Activated CD4-positive, alpha-beta memory T cell treated with anti-CD3 and anti-CD28 coated beads for 36 hours (primary cell): Measurements from ENCODE around the gene MAB21L2. TPM values are rescaled to one million over a fixed set of nuclear protein-coding genes. Genes with fewer than 3 reads are reported as not detected.
"Not testable (repeated sequence)": the region's sequence is repeated elsewhere in the genome, so short reads cannot be mapped to it uniquely, and the experiment has no call there.

Experiments used
- CTCF ChIA-PET: fragments of 350-600 bp; sonication (Branson Sonifier 250); formaldehyde crosslinking; loops from one replicate; lab custom pipeline; 2021; ENCODE audit warnings: antibody characterized with exemption, inconsistent platforms; lab: Charles Lee
- POLR2A ChIA-PET: fragments of 350-600 bp; sonication (Branson Sonifier 250); formaldehyde crosslinking; loops from one replicate; lab custom pipeline; 2021; ENCODE audit warnings: antibody characterized with exemption; lab: Charles Lee
- DNase-seq: peaks from one replicate; pipeline ENCODE4 v3.0.0-alpha.2; 2020
- H3K27ac Mint-ChIP-seq: one replicate; pipeline ENCODE4 v1.8.0; 2021; ENCODE audit warnings: mixed read lengths
- H3K27me3 Mint-ChIP-seq: one replicate; pipeline ENCODE4 v1.8.0; 2021; ENCODE audit warnings: mixed read lengths
- H3K36me3 Mint-ChIP-seq: one replicate; pipeline ENCODE4 v1.8.0; 2021; ENCODE audit warnings: mixed read lengths
- H3K4me1 Mint-ChIP-seq: one replicate; pipeline ENCODE4 v1.8.0; 2021; ENCODE audit warnings: low read depth, mixed read lengths
- H3K4me3 Mint-ChIP-seq: one replicate; pipeline ENCODE4 v1.8.0; 2021; ENCODE audit warnings: mild to moderate bottlenecking, mixed read lengths
- H3K9me3 Mint-ChIP-seq: one replicate; pipeline ENCODE4 v1.8.0; 2021; ENCODE audit warnings: mixed read lengths
- intact Hi-C: fragments of 100-400 bp; cut with micrococcal nuclease; formaldehyde crosslinking; loops from one replicate; pipeline ENCODE4 v1.15.1; 2023
- total RNA-seq, 2 experiments: library from RNA; stranded (reverse); gene quantifications; one replicate each; pipeline ENCODE4 v1.2.3, GENCODE V29; 2021

Gene MAB21L2
- total RNA-seq, 2 experiments from 2014 or later = not detected

GRCh38 chr4:150562250-150562649, 19.7 kb upstream of the MAB21L2 start:
- Mint-ChIP-seq H3K9me3 (peaks cover 9% of the 10 kb centered on the region), H3K27me3 (no peaks in the 10 kb centered on the region), H3K36me3 (peaks cover 19% of the 10 kb centered on the region), H3K4me3 (no peak overlapping the region), H3K27ac (no peak overlapping the region), H3K4me1 (no peaks in the 10 kb centered on the region)
- DNase-seq = no peak
- ChIA-PET POLR2A (no interaction called here), CTCF (interaction anchor here (0.6 kb wide), 1 partner anchor 304 kb away, joined by 4 read pairs; no protein-coding TSS in a partner anchor)
- intact Hi-C loops = no loop called here

- Mint-ChIP-seq H3K36me3 (peaks cover 24% of the 10 kb centered on the region), H3K4me3 (no peak overlapping the region), H3K27ac (no peak overlapping the region), H3K27me3 (no peaks in the 10 kb centered on the region), H3K4me1 (no peaks in the 10 kb centered on the region), H3K9me3 (peaks cover 9% of the 10 kb centered on the region)
- intact Hi-C loops = no loop called here
- CTCF ChIA-PET = interaction anchor here (0.6 kb wide), 1 partner anchor 304 kb away, joined by 4 read pairs; no protein-coding TSS in a partner anchor
- POLR2A ChIA-PET = no interaction called here
- DNase-seq = no peak
Measured at GRCh38 chr4:150562751-150563150, 19.2 kb upstream of the MAB21L2 start.

- H3K9me3 Mint-ChIP-seq, H3K4me3 Mint-ChIP-seq, CTCF ChIA-PET, H3K27ac Mint-ChIP-seq, H3K27me3 Mint-ChIP-seq, H3K4me1 Mint-ChIP-seq, POLR2A ChIA-PET, intact Hi-C loops, DNase-seq: not testable (repeated sequence)
- peaks cover 29% of the 10 kb centered on the region for H3K36me3 Mint-ChIP-seq
Measured at GRCh38 chr4:150564967-150565366, 17.0 kb upstream of the MAB21L2 start.

GRCh38 chr4:150567070-150567469, 14.9 kb upstream of the MAB21L2 start:
- CTCF ChIA-PET = interaction anchor here (1.0 kb wide), 1 partner anchor 25 kb away, joined by 3 read pairs; no protein-coding TSS in a partner anchor
- peaks cover 9% of the 10 kb centered on the region for H3K9me3 Mint-ChIP-seq
- H3K36me3 Mint-ChIP-seq = peaks cover 27% of the 10 kb centered on the region
- H3K27ac Mint-ChIP-seq = no peak overlapping the region
- DNase-seq = no peak
- H3K4me1 Mint-ChIP-seq = no peaks in the 10 kb centered on the region
- H3K4me3 Mint-ChIP-seq = no peak overlapping the region
- no peaks in the 10 kb centered on the region for H3K27me3 Mint-ChIP-seq
- intact Hi-C loops = no loop called here
- POLR2A ChIA-PET = no interaction called here

- intact Hi-C loops = no loop called here
- H3K27ac Mint-ChIP-seq = no peak overlapping the region
- ChIA-PET POLR2A (no interaction called here), CTCF (interaction anchor here (0.6 to 0.7 kb wide), 2 partner anchors 19 to 125 kb away, joined by 3 read pairs; no protein-coding TSS in a partner anchor)
- no peak for DNase-seq
- no peak overlapping the region for H3K4me3 Mint-ChIP-seq
- peaks cover 6% of the 10 kb centered on the region for H3K4me1 Mint-ChIP-seq
- no peaks in the 10 kb centered on the region for H3K27me3 Mint-ChIP-seq
- H3K36me3 Mint-ChIP-seq = peaks cover 20% of the 10 kb centered on the region
- H3K9me3 Mint-ChIP-seq = peaks cover 7% of the 10 kb centered on the region
Measured at GRCh38 chr4:150569384-150569987, 12.5 kb upstream of the MAB21L2 start.

DNA sequence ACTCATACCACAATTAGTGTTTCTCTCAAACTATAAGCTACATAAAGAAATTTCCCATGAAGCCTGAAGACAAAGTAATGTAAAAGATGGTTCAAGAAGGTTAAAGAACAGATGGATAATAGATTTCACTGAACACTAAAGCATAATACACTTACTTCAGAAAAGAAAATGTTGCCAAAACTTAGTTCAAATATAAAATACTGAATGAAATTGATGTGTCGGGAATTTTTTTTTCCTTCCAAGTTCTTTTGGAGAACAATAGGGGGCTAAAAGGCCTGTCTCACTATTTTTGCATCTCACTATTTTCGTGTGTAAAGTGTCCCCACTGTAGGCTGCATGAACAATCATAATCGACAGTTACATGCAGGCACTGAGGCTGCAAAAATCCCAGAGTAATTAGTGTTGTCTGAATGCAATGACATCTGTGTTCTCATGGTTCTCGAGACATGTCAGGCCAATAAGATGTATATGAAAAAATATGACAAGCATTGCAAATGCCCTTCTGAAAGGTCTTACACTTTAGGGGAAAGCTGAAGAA, 11.9 kb upstream of the MAB21L2 start:
- no peaks in the 10 kb centered on the region for H3K27me3 Mint-ChIP-seq
- peaks cover 15% of the 10 kb centered on the region for H3K36me3 Mint-ChIP-seq
- no peak overlapping the region for H3K27ac Mint-ChIP-seq
- intact Hi-C loops = loop anchor here (5.0 kb wide), 2 partner anchors 53 to 273 kb away; no protein-coding TSS in a partner anchor
- no peak for DNase-seq
- H3K9me3 Mint-ChIP-seq = peaks cover 2% of the 10 kb centered on the region
- ChIA-PET POLR2A (no interaction called here), CTCF (interaction anchor here (0.7 kb wide), 1 partner anchor 19 kb away, joined by 3 read pairs; no protein-coding TSS in a partner anchor)
- no peak overlapping the region for H3K4me3 Mint-ChIP-seq
- peaks cover 6% of the 10 kb centered on the region for H3K4me1 Mint-ChIP-seq

DNA sequence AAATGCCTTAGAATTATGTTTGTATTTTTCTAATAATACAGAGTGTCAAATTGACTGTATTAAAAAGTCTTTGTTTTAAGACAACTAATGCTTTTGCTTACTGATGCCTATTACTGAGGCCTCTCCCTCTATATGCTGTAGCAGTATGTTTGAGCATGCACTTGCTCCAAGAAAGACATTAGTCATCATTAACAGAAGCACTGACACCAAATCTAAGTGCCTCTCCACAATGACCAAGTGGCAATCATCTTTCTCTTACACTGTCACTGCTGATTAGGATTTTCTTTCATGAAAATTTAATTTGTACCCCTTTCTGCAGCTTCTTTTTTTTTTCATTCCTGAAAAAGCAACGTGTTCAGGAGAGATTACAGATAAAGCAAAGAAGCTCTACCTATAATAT, 11.1 kb upstream of the MAB21L2 start:
- DNase-seq = no peak
- Mint-ChIP-seq H3K9me3 (no peaks in the 10 kb centered on the region), H3K27ac (no peak overlapping the region), H3K4me3 (no peak overlapping the region), H3K36me3 (peaks cover 13% of the 10 kb centered on the region), H3K4me1 (peaks cover 6% of the 10 kb centered on the region), H3K27me3 (no peaks in the 10 kb centered on the region)
- ChIA-PET POLR2A (no interaction called here), CTCF (interaction anchor here (1.1 kb wide), 1 partner anchor 273 kb away, joined by 3 read pairs; no protein-coding TSS in a partner anchor)
- intact Hi-C loops = loop anchor here (5.0 kb wide), 2 partner anchors 54 to 274 kb away; no protein-coding TSS in a partner anchor

- Mint-ChIP-seq H3K4me3 (no peak overlapping the region), H3K4me1 (peaks cover 6% of the 10 kb centered on the region), H3K27ac (no peak overlapping the region), H3K9me3 (no peaks in the 10 kb centered on the region), H3K27me3 (no peaks in the 10 kb centered on the region), H3K36me3 (peaks cover 5% of the 10 kb centered on the region)
- ChIA-PET CTCF (no interaction called here), POLR2A (no interaction called here)
- no peak for DNase-seq
- intact Hi-C loops = loop anchor here (5.0 kb wide), 2 partner anchors 56 to 276 kb away; no protein-coding TSS in a partner anchor
Measured at GRCh38 chr4:150572704-150573504, 9.0 kb upstream of the MAB21L2 start.

- Mint-ChIP-seq H3K4me3 (no peak overlapping the region), H3K27me3 (no peaks in the 10 kb centered on the region), H3K36me3 (peaks cover 5% of the 10 kb centered on the region), H3K4me1 (peaks cover 6% of the 10 kb centered on the region), H3K27ac (no peak overlapping the region), H3K9me3 (no peaks in the 10 kb centered on the region)
- POLR2A ChIA-PET = no interaction called here
- intact Hi-C loops = loop anchor here (5.0 kb wide), 2 partner anchors 56 to 276 kb away; no protein-coding TSS in a partner anchor
- DNase-seq = no peak
- CTCF ChIA-PET = no interaction called here
Measured at GRCh38 chr4:150573534-150573933, 8.4 kb upstream of the MAB21L2 start.

DNA sequence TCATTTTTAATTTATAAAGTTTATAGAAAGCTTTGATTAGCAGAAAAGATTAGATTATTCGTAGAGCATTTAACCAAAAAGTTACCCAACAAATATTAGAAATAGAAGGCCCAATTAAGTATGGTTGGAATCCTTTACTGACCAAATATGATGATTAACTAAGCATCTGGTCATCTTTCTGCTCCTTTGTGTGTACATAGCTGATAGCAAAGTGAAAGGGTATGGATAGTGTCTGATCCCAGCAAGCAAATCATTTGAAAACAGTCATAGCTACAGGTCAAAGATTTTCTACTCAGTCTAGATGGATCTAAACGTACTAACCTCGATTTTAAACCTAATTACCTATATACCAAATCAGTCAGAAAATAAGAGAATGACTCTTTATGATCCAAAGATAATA, 7.3 kb upstream of the MAB21L2 start:
- Mint-ChIP-seq H3K4me3 (no peak overlapping the region), H3K36me3 (peaks cover 13% of the 10 kb centered on the region), H3K27ac (no peak overlapping the region), H3K9me3 (no peaks in the 10 kb centered on the region), H3K4me1 (peaks cover 6% of the 10 kb centered on the region), H3K27me3 (no peaks in the 10 kb centered on the region)
- CTCF ChIA-PET = no interaction called here
- no peak for DNase-seq
- intact Hi-C loops = loop anchor here (5.0 kb wide), 2 partner anchors 57 to 277 kb away; no protein-coding TSS in a partner anchor
- POLR2A ChIA-PET = no interaction called here

DNA sequence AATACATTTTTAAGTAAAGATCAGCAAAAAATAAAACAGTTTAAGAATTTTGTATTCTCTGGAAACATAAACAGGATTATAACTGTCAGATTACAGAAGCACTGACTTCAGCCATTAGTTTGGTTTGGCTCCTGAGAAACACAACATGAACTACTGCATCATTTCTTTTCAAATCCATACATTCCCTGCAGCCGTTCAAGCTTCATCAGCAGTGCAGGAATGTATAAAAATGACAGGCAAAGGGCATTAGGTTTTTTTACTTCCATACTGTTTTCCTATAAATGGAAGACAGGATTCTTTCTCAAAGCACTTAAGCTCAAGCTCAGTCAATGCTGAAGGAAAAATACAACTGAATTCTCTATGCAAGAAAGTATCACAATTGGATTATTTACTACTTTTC, 4.2 kb upstream of the MAB21L2 start:
- CTCF ChIA-PET = no interaction called here
- POLR2A ChIA-PET = no interaction called here
- intact Hi-C loops = no loop called here
- peaks cover 6% of the 10 kb centered on the region for H3K4me1 Mint-ChIP-seq
- H3K4me3 Mint-ChIP-seq = no peak overlapping the region
- peaks cover 7% of the 10 kb centered on the region for H3K9me3 Mint-ChIP-seq
- H3K36me3 Mint-ChIP-seq = peaks cover 33% of the 10 kb centered on the region
- DNase-seq = no peak
- no peak overlapping the region for H3K27ac Mint-ChIP-seq
- no peaks in the 10 kb centered on the region for H3K27me3 Mint-ChIP-seq
